NCI-H2171 treated with DMSO at 0.1 percent for 48 hours (cell line): ENCODE measurements around the gene DDX51.
A peak's percentile ranks its signal among the peaks of the same experiment; 100 is the strongest.

ENCODE experiments used
- DNase-seq: peaks from one replicate; lab custom pipeline; 2025; lab: John Stamatoyannopoulos, UW

DDX51 gene

GRCh38 chr12:132144115-132144809 lies at the start of gene DDX51, which contains the start of gene NOC4L:
DDX51 (minus strand) TSS chr12:132144319; CDS start chr12:132144296, 23 bp downstream.
NOC4L (plus strand) TSS chr12:132144457; CDS start chr12:132144489, 32 bp downstream.
- DNase-seq: peak; percentile 87

- DNase-seq: no peak
Observed at GRCh38 chr12:132191715-132192553, 47.8 kb upstream of the DDX51 start.

GRCh38 chr12:132190834-132191500 lies 46.8 kb upstream of the DDX51 start:
- DNase-seq: no peak

- DNase-seq: peak; percentile 34
Observed at GRCh38 chr12:132190012-132190755, 46.1 kb upstream of the DDX51 start.

- DNase-seq: peak; percentile 84
Observed at GRCh38 chr12:132189378-132190011, 45.4 kb upstream of the DDX51 start.

GRCh38 chr12:132188916-132189325 lies 44.8 kb upstream of the DDX51 start:
- DNase-seq: peak; percentile 32

GRCh38 chr12:132188451-132188901 lies 44.4 kb upstream of the DDX51 start:
- DNase-seq: no peak

GRCh38 chr12:132187646-132188450 lies 43.7 kb upstream of the DDX51 start:
- DNase-seq: no peak

- no peak for DNase-seq
Observed at GRCh38 chr12:132186857-132187620, 42.9 kb upstream of the DDX51 start.

- DNase-seq: no peak
Observed at GRCh38 chr12:132186208-132186856, 42.2 kb upstream of the DDX51 start.

- DNase-seq: no peak
Observed at GRCh38 chr12:132185705-132186104, 41.6 kb upstream of the DDX51 start.

GRCh38 chr12:132182711-132183365 lies 38.7 kb upstream of the DDX51 start:
- no peak for DNase-seq

GRCh38 chr12:132182206-132182710 lies 38.1 kb upstream of the DDX51 start:
- no peak for DNase-seq

- no peak for DNase-seq
Observed at GRCh38 chr12:132181570-132182200, 37.6 kb upstream of the DDX51 start.

- no peak for DNase-seq
Observed at GRCh38 chr12:132180648-132181546, 36.8 kb upstream of the DDX51 start.

- DNase-seq: no peak
Observed at GRCh38 chr12:132179431-132180362, 35.6 kb upstream of the DDX51 start.
